GM21619 (cell line): Measurements from ENCODE around the gene SORL1-AS1.

Experiments used
- ATAC-seq: cut with Tn5 transposase; IDR thresholded peaks from one replicate; pipeline ENCODE4 v1.9.1; 2021; ENCODE audit not compliant: unreplicated experiment

Gene SORL1-AS1

DNA sequence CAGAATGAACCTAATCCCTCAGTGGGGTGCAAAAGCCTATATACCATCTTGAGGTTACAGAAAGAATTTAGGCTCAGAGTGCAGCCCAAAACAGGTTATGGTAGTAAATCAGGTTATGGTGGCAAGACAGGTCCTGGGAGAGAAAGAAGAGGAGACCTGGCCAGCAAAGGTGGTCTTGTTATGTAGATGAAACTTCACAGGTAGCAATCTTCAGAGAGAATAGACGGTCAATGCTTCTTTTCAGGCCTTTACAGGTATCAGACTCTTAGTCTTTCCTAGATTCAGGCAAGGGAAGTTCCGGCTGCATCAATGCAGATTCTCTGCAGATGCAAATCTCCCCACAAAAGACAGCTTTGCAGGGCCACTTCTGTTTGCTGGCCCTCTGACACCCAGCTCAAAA is 46.5 kb downstream of the SORL1-AS1 start:
- ATAC-seq = no peak

DNA sequence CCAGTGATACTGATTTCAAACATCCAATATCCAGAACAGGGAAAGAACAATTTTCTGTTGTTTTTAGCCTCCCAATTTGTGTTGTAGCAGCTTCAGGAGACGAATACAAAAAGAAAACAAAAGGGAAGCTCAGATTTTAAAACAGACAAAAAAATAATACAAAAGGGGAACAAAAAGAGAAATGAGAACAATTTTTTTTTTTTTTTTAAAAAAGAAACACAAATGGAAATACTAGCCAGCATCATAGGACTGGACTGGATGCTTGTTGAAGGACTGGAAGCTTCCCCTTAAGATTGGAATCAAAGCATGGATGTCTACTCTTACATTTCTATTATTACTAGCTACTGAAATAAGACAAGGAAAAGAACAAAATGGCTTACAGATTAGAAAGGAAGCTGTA is 47.1 kb downstream of the SORL1-AS1 start:
- ATAC-seq = no peak

DNA sequence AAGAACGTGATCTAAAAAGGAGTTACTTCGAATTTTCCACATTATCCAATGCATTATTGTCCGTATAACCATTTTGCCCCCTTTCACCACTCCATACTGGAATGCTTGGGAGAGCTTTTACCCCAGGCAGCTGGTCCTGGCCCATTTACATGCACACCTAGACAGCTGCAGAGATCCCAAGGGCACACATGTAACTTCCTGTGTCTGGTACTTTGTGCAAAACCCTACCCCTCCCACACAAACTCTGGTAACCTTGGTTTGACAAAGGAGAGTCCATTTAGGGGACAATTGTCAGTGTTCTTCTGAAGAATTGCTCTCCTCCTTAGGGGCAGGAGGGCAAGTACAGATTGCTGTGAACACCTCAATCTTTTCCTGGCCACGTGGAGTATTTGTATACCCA is 58.0 kb downstream of the SORL1-AS1 start:
- ATAC-seq = no peak

DNA sequence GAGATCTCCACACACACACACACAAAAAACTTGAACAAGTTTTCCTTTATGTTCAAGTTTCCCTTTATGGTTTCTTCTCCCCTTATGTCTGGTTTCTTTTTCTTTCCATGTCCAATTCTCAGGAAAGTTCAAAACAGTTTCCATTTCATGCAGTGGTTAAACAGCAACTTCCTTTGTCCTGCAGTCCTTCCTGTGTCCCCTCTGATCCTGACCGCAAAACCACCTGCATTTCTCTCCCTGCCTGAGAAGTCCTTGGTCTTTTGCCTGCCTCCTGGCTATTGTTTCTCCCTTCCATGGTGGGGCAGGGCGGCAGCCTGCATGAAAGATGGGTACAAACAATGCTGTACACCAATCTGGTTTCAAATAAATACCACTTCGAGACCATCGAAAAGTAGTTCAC is 58.9 kb downstream of the SORL1-AS1 start:
- ATAC-seq = no peak

DNA sequence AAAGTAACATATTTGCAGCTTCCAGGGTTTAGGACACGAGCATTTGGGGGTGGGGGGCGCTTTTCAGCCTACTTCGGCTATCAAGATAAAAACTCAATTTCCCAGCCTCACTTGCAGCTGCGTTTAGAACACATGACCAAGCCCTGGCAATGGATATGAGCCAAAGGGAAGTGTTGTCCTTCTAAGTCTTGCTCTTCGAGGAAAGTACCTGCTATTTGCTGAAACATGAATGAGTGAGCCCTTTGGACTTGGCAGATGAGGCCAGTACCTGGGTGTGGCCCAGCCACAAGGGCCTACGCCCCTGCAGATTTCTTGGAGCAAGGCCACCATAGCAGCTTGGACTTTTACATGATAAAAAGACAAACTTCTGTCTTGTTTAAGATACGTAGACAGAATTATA is 60.9 kb downstream of the SORL1-AS1 start:
- no peak for ATAC-seq

DNA sequence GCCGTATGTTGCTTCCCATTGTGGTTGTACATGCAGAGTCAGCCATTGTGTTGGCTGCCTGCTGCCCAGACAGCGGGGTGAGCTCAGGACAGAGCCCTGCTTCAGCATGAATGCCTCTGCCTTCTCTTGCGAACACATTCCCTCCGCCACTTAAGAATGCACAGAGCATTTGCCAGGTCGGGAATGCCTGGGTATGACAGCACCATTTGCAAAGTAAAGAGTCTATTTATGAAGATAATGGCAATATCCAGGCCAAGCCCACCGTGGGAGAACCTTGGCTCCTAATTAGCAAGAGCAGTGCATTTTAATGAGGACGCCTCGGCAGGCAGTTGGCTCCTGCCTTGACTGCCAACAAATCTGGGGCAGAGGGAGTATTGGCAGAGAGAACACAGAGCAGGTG is 63.1 kb downstream of the SORL1-AS1 start:
- no peak for ATAC-seq
